IPS-18a (cell line): ENCODE data around the gene STK17A.

Source experiments
- H3K27ac ChIP-seq: one replicate; pipeline ENCODE4 v1.5.1; 2013; ENCODE audit warnings: low read length
- H3K27me3 ChIP-seq: one replicate; pipeline ENCODE4 v1.6.1; 2013; ENCODE audit warnings: mild to moderate bottlenecking, low read length; ENCODE audit not compliant: control insufficient read depth, insufficient read depth
- H3K36me3 ChIP-seq: one replicate; pipeline ENCODE4 v1.6.1; 2013; ENCODE audit warnings: low read depth, low read length; ENCODE audit not compliant: control insufficient read depth
- H3K4me1 ChIP-seq: one replicate; pipeline ENCODE4 v1.6.1; 2013; ENCODE audit warnings: low read depth, low read length; ENCODE audit not compliant: control insufficient read depth
- H3K4me3 ChIP-seq: one replicate; pipeline ENCODE4 v1.5.1; 2013; ENCODE audit warnings: low read length
- H3K9ac ChIP-seq: one replicate; pipeline ENCODE4 v1.6.1; 2013; ENCODE audit warnings: mild to moderate bottlenecking, low read length, moderate library complexity
- H3K9me3 ChIP-seq: one replicate; pipeline ENCODE4 v1.6.1; 2013; ENCODE audit warnings: low read depth, low read length; ENCODE audit not compliant: control insufficient read depth

STK17A gene

DNA sequence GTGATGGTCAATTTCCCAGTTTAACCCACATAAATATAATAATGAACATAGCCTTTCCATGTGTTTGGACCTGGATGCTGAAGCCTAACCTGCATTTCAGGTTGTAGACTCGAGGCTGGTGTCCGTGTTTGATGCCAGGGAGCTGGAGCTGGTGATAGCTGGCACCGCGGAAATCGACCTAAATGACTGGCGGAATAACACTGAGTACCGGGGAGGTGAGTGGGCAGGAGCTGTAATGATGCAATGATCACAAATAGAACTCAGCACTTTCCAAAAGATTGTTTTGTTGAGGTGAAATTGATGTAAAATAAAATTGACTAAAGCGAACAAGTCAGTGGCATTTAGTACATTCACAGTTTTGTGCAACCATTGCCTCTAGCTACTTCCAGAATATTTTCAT lies 30.8 kb upstream of the STK17A start:
- no peak overlapping the region for H3K4me3 ChIP-seq
- no peaks in the 10 kb centered on the region for H3K27me3 ChIP-seq
- H3K27ac ChIP-seq, result no peak overlapping the region
- no peaks in the 10 kb centered on the region for H3K36me3 ChIP-seq
- H3K9ac ChIP-seq, result no peak overlapping the region
- H3K4me1 ChIP-seq, result peaks cover 9% of the 10 kb centered on the region
- no peaks in the 10 kb centered on the region for H3K9me3 ChIP-seq

DNA sequence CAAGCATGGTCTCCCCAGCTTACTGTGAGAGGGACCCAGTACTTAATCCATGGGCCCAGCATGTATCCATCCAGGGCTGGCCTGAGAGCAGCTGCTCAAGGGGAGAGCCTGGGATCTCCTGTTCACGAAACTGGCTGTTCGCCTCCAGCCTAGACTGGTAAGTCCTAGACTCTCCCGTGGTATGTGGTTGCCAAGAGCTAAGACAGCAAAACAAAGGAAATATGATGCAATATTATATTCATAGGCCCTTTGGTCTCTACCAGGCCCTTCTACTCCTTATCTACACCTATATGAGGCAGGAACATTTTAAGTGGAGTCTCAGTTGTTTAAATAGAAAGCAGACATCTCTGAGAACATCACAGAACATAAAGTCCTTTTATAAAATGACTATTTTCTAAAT lies 28.9 kb upstream of the STK17A start:
- H3K4me1 ChIP-seq, result peaks cover 9% of the 10 kb centered on the region
- no peaks in the 10 kb centered on the region for H3K9me3 ChIP-seq
- H3K27me3 ChIP-seq, result no peaks in the 10 kb centered on the region
- H3K9ac ChIP-seq, result no peak overlapping the region
- H3K36me3 ChIP-seq, result no peaks in the 10 kb centered on the region
- H3K4me3 ChIP-seq, result no peak overlapping the region
- no peak overlapping the region for H3K27ac ChIP-seq

DNA sequence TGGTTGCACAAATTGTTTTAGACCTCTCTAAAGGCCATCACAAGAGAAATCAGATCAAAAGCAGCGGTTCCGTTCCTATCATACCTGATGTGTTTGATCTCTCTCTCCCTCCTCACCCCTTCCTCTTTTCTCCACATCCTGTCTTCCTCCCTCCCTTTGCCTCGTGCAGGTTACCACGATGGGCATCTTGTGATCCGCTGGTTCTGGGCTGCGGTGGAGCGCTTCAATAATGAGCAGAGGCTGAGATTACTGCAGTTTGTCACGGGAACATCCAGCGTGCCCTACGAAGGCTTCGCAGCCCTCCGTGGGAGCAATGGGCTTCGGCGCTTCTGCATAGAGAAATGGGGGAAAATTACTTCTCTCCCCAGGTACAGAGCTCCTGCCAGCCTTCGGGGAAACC lies 28.5 kb upstream of the STK17A start:
- Histone ChIP-seq H3K27ac (no peak overlapping the region), H3K36me3 (no peaks in the 10 kb centered on the region), H3K4me1 (peaks cover 9% of the 10 kb centered on the region), H3K4me3 (no peak overlapping the region), H3K9me3 (no peaks in the 10 kb centered on the region), H3K27me3 (no peaks in the 10 kb centered on the region), H3K9ac (no peak overlapping the region)

DNA sequence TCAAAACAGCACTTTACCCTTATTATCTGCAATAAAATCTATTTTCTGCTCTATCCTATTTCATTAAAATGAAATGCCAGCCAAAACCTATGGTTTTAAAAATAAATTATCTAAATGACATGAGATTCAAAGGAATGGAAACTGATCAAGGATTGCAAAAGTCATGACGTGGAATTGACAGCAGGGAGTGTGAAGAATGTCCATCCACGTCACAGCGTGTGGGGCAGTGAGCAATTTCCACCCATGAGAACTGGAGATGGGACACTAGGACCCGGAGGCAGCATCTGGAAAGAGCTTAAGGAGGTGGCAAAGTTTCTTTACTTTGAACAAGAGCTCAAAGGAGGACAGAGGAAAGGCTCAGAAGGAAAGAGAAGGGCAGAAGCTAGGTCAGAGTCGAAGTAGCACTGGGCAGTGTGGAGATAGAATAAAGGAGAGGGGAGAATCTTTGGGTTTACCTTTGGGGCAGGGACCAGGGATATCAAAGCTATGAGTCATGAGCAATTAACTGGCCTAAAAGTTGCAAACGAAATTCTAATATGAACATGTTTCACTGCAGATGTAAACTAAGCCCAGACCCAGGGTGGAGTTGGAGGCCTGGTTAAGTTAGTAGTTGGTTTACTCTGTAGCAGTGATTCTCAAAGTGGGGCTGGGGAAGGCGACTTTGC lies 24.9 kb upstream of the STK17A start:
- no peaks in the 10 kb centered on the region for H3K27me3 ChIP-seq
- no peak overlapping the region for H3K27ac ChIP-seq
- peaks cover 9% of the 10 kb centered on the region for H3K4me1 ChIP-seq
- no peaks in the 10 kb centered on the region for H3K9me3 ChIP-seq
- H3K36me3 ChIP-seq, result no peaks in the 10 kb centered on the region
- H3K4me3 ChIP-seq, result no peak overlapping the region
- H3K9ac ChIP-seq, result no peak overlapping the region

DNA sequence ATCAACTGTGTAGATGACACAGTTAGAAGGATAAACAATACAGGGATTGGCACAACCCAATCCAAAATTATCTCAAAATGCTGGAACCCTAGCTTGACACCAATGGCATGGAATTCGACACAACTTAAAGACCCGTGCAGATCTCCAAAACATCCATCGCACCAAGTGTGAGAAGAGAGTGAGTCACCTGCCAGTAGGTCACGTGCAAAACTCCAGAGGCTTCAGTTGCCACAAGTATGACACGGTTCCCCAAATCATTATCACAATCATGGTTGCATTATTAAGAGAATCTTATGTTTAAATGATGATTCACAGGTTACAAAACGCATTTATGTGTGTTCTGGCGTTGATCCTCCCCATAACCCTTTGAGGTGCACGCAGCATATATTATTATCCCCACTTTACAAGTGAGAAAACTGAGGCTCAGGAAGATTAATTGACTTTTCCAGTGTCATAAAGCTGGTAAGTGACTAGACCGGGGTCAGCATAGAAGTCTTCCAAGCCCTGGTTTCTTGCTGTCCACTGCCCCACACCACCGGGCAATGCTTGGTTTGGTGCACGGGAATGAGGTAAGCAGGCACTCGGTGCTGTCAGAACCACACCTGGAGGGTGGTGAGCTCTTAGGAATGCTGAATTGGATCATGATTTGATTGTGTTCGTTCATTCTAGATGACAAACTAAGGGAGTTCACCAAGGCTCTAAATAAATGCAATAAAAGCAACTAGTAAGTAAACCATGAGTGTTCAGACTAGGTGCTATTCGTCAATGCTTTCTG lies 23.6 kb upstream of the STK17A start:
- H3K4me3 ChIP-seq, result no peak overlapping the region

DNA sequence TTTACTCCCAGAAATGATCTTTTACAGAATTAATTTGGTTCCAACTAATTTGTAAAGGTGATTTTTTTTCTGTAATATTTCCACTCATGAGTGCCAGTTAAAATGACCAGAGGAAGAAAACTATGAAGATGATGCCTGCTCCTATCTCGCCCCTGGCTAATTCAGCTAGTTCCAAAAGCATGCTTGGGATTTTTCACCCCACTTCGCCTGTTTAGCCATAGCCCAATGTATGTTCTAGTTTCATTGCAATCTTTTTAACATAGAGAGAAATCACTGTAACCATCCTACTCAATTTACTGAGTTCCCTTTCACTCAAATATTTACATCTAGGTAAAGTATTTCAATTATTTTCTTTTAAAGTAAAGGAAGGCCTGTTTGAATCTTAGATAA lies 23.0 kb upstream of the STK17A start:
- Histone ChIP-seq H3K9ac (no peak overlapping the region), H3K4me1 (peaks cover 9% of the 10 kb centered on the region), H3K9me3 (no peaks in the 10 kb centered on the region), H3K27ac (no peak overlapping the region), H3K27me3 (no peaks in the 10 kb centered on the region), H3K36me3 (no peaks in the 10 kb centered on the region), H3K4me3 (no peak overlapping the region)

More for the DNA sequence above, 23.6 kb upstream of the STK17A start:
- Histone ChIP-seq H3K27me3 (no peaks in the 10 kb centered on the region), H3K9me3 (no peaks in the 10 kb centered on the region), H3K9ac (no peak overlapping the region), H3K27ac (no peak overlapping the region), H3K36me3 (no peaks in the 10 kb centered on the region), H3K4me1 (peaks cover 9% of the 10 kb centered on the region)

DNA sequence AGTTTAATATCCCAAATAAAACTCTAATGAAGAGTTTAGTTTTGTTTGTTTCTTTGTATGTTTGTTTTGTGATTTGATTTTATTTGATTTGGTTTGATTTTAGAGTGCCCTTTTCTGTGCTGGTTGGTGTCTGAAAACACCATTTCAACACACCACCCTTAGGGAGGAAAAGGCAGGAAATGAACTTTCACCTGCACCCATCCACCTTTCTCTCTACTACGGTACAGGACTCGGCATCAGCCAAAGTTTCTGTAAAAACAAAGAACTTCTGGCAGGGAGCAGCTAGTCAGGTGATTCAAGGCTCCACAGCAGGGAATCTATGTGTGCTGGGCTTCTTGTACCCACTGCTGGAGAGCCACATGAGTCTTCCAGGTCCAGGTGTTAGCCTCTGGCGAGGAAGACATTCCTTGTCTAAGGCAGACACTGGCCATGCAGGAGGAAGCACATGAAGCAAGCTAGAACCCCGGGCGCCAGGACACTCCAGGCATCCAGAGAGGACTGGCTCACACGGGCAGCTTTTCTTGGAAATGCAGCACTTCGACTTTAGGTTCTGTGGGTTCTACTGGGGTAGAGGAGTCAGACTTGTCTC lies 22.1 kb upstream of the STK17A start:
- Histone ChIP-seq H3K9ac (no peak overlapping the region), H3K4me3 (no peak overlapping the region), H3K27ac (no peak overlapping the region), H3K36me3 (no peaks in the 10 kb centered on the region), H3K9me3 (no peaks in the 10 kb centered on the region), H3K27me3 (no peaks in the 10 kb centered on the region), H3K4me1 (peaks cover under 1% of the 10 kb centered on the region)

DNA sequence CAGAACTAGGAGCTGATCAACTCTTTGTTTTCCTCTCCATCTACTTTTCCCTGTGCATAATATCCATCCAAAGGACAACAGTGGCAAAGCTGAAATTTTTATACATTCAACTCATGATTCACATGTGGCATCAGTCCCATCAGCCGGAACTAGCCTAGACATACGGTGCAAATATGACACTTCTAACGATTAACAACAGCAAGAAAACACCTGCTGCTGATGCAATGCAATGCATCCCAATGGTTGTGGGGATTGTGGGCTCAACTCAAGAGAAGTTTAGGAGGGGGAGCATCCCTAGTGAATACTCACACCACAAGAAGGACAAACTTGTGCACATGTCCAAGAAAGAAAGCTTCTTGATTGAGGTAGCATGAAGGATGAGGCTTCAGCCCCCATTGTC lies 20.5 kb upstream of the STK17A start:
- no peaks in the 10 kb centered on the region for H3K9me3 ChIP-seq
- no peak overlapping the region for H3K9ac ChIP-seq
- H3K36me3 ChIP-seq, result no peaks in the 10 kb centered on the region
- no peaks in the 10 kb centered on the region for H3K4me1 ChIP-seq
- no peak overlapping the region for H3K4me3 ChIP-seq
- H3K27me3 ChIP-seq, result no peaks in the 10 kb centered on the region
- no peak overlapping the region for H3K27ac ChIP-seq

DNA sequence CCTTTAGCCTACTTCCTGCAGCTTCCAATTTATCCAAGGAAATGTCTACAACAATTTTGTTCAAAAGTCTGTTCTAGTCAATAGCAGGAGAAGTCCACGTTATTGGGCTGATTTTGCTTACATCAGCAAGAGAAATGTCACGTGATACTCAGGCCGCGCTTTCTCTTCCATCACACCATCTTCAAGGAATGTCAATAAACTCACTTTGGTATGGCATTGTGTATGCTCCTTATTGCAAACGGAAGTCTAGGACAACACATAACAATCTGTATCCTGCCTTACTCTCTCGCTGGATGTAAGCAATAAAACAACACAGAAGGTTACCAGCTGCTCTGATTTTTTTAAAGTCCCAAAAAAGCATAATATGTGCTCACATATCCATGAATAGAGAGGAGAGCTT lies 17.1 kb upstream of the STK17A start:
- Histone ChIP-seq H3K36me3 (no peaks in the 10 kb centered on the region), H3K4me3 (no peak overlapping the region), H3K9ac (no peak overlapping the region), H3K4me1 (no peaks in the 10 kb centered on the region), H3K27me3 (no peaks in the 10 kb centered on the region), H3K9me3 (no peaks in the 10 kb centered on the region), H3K27ac (no peak overlapping the region)

DNA sequence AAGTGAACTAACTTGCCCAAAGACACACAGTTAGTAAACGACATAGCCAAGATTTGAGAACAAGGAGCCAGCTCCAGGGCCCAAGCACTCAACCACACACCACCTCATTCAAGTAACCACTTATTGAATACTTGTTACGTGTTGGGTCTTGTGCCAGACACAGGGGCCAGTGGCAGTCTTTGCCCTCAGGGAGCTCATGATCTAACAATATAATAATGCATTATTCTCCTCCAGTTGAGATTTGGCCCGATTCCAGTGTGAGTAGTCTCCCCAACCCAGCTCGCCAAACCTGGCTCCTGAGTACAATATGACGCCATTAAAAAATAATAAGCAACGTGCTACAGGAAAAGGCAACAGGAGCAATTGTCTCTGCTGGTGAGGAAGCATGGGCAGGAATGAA lies 14.4 kb upstream of the STK17A start:
- Histone ChIP-seq H3K27me3 (no peaks in the 10 kb centered on the region), H3K9ac (no peak overlapping the region), H3K27ac (no peak overlapping the region), H3K36me3 (no peaks in the 10 kb centered on the region), H3K4me3 (no peak overlapping the region), H3K4me1 (no peaks in the 10 kb centered on the region), H3K9me3 (no peaks in the 10 kb centered on the region)

DNA sequence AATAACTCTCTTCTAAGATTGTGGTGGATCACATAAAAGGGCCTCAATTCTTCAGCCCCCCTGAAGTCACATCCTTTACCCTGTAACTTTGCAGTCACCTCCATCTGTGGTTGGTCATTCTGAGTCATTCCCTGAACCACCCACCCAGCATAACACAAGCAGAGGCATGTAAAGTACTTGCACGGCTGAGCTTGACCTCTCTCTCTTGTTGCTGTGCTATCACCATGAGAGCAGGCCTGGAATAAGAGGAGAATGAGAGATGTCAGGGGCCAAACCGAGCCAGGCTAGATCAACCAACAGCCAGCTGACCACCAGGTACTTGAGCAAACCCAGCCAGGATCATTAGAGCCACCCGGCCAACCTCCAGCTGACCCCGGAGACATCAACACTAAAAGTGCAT lies 13.5 kb upstream of the STK17A start:
- Histone ChIP-seq H3K9ac (no peak overlapping the region), H3K36me3 (no peaks in the 10 kb centered on the region), H3K27ac (no peak overlapping the region), H3K9me3 (no peaks in the 10 kb centered on the region), H3K4me3 (no peak overlapping the region), H3K4me1 (no peaks in the 10 kb centered on the region), H3K27me3 (no peaks in the 10 kb centered on the region)
